ENCODE data around the gene FAM170B.

The FAM170B gene

GRCh38 chr10:49133706-49134248 is at the start of gene FAM170B:
FAM170B (minus strand) TSS chr10:49134021; CDS start chr10:49133918, 103 bp downstream.
- no peak for DNase-seq (ENCODE audit: low spot score)

- no peak for DNase-seq (ENCODE audit: low spot score)
These were observed 49.0 kb upstream of the FAM170B start for GRCh38 chr10:49182776-49183175.

GRCh38 chr10:49180444-49180860 is 46.6 kb upstream of the FAM170B start:
- DNase-seq (ENCODE audit: low spot score), result no peak

GRCh38 chr10:49179699-49180443 is 46.0 kb upstream of the FAM170B start:
- no peak for DNase-seq (ENCODE audit: low spot score)

- no peak for DNase-seq (ENCODE audit: low spot score)
These were observed 45.0 kb upstream of the FAM170B start for GRCh38 chr10:49178489-49179471.

GRCh38 chr10:49177391-49178355 is 43.9 kb upstream of the FAM170B start:
- DNase-seq (ENCODE audit: low spot score), result peak; percentile 69

GRCh38 chr10:49176310-49177268 is 42.8 kb upstream of the FAM170B start:
- no peak for DNase-seq (ENCODE audit: low spot score)

GRCh38 chr10:49175587-49176309 is 41.9 kb upstream of the FAM170B start:
- DNase-seq (ENCODE audit: low spot score), result no peak

GRCh38 chr10:49174926-49175500 is 41.2 kb upstream of the FAM170B start:
- DNase-seq (ENCODE audit: low spot score), result no peak

- DNase-seq (ENCODE audit: low spot score), result no peak
These were observed 40.6 kb upstream of the FAM170B start for GRCh38 chr10:49174261-49174925.

GRCh38 chr10:49173853-49174252 is 40.0 kb upstream of the FAM170B start:
- no peak for DNase-seq (ENCODE audit: low spot score)

- DNase-seq (ENCODE audit: low spot score), result no peak
These were observed 39.5 kb upstream of the FAM170B start for GRCh38 chr10:49173201-49173772.

- no peak for DNase-seq (ENCODE audit: low spot score)
These were observed 38.9 kb upstream of the FAM170B start for GRCh38 chr10:49172777-49173132.

- DNase-seq (ENCODE audit: low spot score), result no peak
These were observed 38.4 kb upstream of the FAM170B start for GRCh38 chr10:49172061-49172776.

- DNase-seq (ENCODE audit: low spot score), result no peak
These were observed 37.7 kb upstream of the FAM170B start for GRCh38 chr10:49171326-49172060.

GRCh38 chr10:49170632-49171325 is 37.0 kb upstream of the FAM170B start:
- no peak for DNase-seq (ENCODE audit: low spot score)
